HEK293T (cell line): ENCODE results near the gene BET1.
A peak's percentile ranks its signal among the peaks of the same experiment; 100 is the strongest.

ENCODE experiments used
- CTCF ChIA-PET: fragments of 350-600 bp; formaldehyde crosslinking; extraction: SDS; loops from one replicate; lab custom pipeline; 2021; ENCODE audit warnings: antibody characterized with exemption, inconsistent platforms; lab: Yijun Ruan, JAX
- POLR2A ChIA-PET: fragments of 350-600 bp; formaldehyde crosslinking; extraction: SDS; loops from one replicate; lab custom pipeline; 2020; ENCODE audit warnings: antibody characterized with exemption, inconsistent platforms; lab: Yijun Ruan, JAX
- DNase-seq: peaks from one replicate; pipeline ENCODE4 v3.0.0; 2012; ENCODE audit warnings: mixed read lengths; ENCODE audit errors: extremely low spot score
- ARNT ChIP-seq: fragments of 450-650 bp; IDR thresholded peaks from 2 replicates; pipeline ENCODE4 v1.6.1; 2017; ENCODE audit warnings: mild to moderate bottlenecking
- BHLHE40 ChIP-seq: fragments of 450-650 bp; IDR thresholded peaks from 2 replicates; pipeline ENCODE4 v1.6.1; 2016; ENCODE audit warnings: mild to moderate bottlenecking, moderate library complexity, borderline replicate concordance
- CTBP1 ChIP-seq: fragments of 450-650 bp; IDR thresholded peaks from 2 replicates; pipeline ENCODE4 v1.6.1; 2016; ENCODE audit warnings: borderline replicate concordance
- ELF4 ChIP-seq: fragments of 450-650 bp; IDR thresholded peaks from 2 replicates; pipeline ENCODE4 v1.6.1; 2017; ENCODE audit warnings: antibody characterized with exemption
- FOXA1 ChIP-seq: fragments of 450-650 bp; IDR thresholded peaks from 2 replicates; pipeline ENCODE4 v1.6.1; 2016; ENCODE audit warnings: mild to moderate bottlenecking
- FOXK2 ChIP-seq: fragments of 450-650 bp; IDR thresholded peaks from 2 replicates; pipeline ENCODE4 v1.6.1; 2016; ENCODE audit warnings: mild to moderate bottlenecking
- FOXM1 ChIP-seq: fragments of 450-650 bp; IDR thresholded peaks from 2 replicates; pipeline ENCODE4 v1.6.1; 2017; ENCODE audit warnings: mild to moderate bottlenecking, borderline replicate concordance
- HDGF ChIP-seq: fragments of 450-650 bp; IDR thresholded peaks from 2 replicates; pipeline ENCODE4 v1.6.1; 2017; ENCODE audit warnings: antibody characterized with exemption, borderline replicate concordance
- L3MBTL2 ChIP-seq: fragments of 450-650 bp; conservative IDR thresholded peaks from 2 replicates; pipeline ENCODE4 v1.6.1; 2016; ENCODE audit warnings: mild to moderate bottlenecking
- LEF1 ChIP-seq: fragments of 450-650 bp; IDR thresholded peaks from 2 replicates; pipeline ENCODE4 v1.6.1; 2017; ENCODE audit warnings: mild to moderate bottlenecking, borderline replicate concordance
- NFRKB ChIP-seq: fragments of 450-650 bp; IDR thresholded peaks from 2 replicates; pipeline ENCODE4 v1.6.1; 2016; ENCODE audit warnings: mild to moderate bottlenecking, moderate library complexity
- SP1 ChIP-seq: fragments of 450-650 bp; IDR thresholded peaks from 2 replicates; pipeline ENCODE4 v1.6.1; 2017
- SUZ12 ChIP-seq: fragments of 450-650 bp; IDR thresholded peaks from 2 replicates; pipeline ENCODE4 v1.6.1; 2016; ENCODE audit warnings: mild to moderate bottlenecking
- TARDBP ChIP-seq: fragments of 450-650 bp; IDR thresholded peaks from 2 replicates; pipeline ENCODE4 v1.6.1; 2016
- ZNF384 ChIP-seq: fragments of 450-650 bp; IDR thresholded peaks from 2 replicates; pipeline ENCODE4 v1.6.1; 2016
- TF ChIP-seq, protein P1 (sequence below): fragments of 450-650 bp; IDR thresholded peaks from 2 replicates; pipeline ENCODE4 v1.6.1; 2016

BET1 gene, protein sequence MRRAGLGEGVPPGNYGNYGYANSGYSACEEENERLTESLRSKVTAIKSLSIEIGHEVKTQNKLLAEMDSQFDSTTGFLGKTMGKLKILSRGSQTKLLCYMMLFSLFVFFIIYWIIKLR

DNA sequence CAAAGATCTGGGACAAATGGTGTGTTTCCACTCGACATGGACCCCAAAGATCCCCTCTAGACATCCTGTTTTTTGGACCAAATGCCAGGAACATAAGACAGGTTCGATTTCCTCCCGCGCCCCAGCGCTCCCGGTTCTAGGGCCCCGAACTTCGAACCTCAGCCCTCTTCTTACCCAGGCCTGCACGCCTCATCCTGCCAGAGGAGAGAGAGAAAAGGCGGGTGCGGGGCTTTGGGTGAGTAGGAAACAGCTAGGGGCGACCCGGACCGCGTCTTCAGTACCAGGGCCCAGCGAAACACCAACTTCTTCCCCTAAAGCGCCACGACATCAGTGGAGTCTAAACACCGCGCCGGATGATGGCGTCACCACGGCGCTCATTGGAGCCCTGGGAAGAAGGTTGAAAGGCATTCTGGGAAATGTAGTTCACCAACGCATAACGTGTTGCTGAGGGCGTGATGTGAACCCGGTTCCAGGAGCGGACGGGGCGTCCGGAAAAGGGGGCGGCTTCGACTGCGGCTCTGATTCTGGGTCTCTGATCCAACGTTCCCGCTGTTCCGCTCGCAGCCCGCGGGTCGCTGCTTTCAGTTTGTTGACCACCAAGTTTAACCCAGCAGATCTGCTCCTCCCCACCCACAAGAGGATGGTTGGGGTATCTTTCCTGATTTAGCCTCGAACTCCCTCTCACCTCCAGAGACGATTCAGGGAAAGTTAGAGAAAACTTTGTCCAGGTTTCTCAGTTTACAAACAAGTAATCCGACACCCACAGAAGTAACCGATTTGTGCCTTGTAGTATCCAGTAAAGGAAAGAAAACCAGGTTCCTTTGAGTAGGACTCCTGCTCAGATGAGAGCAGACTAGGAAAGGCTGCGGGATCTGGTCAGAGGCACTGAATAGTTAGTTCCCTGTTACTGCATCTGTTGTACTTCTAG lies at the start of gene BET1:
Gene BET1, minus strand, starts transcription at position 332 of the 928 bp plus-strand sequence. Its CDS starts 139 bp downstream, at position 193.
- ChIA-PET CTCF (no interaction called here), POLR2A (no interaction called here)
- TF ChIP-seq NFRKB: no peak
- peak; percentile 66 for TF ChIP-seq L3MBTL2
- DNase-seq: peak; percentile 90

DNA sequence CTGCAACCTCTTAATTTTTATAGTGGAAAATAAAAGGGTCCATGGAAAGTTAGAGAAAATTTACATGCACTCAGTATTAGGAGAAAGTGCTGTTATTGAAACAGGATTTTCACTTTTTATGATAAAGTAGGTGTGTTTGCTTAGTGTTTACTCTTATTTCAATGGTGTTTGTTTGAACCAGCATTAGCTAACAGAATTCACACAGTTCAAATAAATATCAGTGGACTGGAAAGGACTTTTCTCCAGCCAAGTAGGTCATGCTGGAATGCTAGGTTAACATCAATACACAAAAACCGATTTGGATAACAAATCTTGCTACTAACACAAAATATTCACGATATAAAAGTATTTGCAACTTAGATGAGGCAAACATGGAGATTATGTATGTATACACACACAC lies 49.4 kb upstream of the BET1 start:
- ChIA-PET POLR2A (no interaction called here), CTCF (no interaction called here)
- DNase-seq: no peak
- TF ChIP-seq TARDBP (no peak), L3MBTL2 (no peak), ARNT (no peak), HDGF (no peak), FOXA1 (no peak)

DNA sequence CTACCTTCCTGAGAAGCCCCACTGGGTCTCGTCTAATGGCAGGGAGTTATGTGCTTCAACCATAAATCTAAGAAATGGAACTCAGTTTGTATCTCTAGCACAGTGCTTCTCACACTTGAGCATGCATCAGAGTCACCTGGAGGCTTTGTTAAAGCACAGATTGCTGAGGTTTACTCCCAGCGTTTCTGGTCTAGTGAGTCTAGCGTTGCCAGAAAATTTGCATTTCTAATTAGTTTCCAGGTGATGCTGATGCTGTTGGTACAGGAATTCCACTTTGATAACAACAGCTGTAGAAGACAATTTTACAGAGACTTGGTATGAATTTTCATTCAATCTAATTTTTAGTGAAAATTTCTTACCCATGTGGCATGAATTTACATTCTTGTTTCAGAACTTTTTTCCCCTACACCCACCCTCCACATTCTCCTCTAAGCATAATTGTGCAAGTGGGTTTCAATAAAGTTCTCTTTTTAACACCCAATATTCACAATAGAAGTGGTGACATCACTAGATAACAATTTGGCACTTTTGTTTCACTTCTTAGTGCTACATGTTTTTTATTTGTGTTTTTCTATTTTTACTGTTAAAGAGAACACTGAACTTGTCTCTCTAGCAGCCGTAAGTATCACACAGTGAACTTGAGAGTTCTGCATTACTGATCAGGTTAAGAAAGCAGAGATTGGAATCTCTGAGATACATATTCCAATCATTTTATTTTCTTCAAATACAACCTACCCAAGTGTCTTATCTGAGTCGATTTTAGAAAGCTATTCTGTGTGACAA lies 48.4 kb upstream of the BET1 start:
- DNase-seq: no peak
- ChIA-PET CTCF (no interaction called here), POLR2A (no interaction called here)
- no peak for TF ChIP-seq ZNF384
- TF ChIP-seq FOXM1: no peak
- TF ChIP-seq FOXA1: no peak
- TF ChIP-seq BHLHE40: no peak
- no peak for TF ChIP-seq ELF4
- TF ChIP-seq TARDBP: no peak
- TF ChIP-seq, protein P1, sequence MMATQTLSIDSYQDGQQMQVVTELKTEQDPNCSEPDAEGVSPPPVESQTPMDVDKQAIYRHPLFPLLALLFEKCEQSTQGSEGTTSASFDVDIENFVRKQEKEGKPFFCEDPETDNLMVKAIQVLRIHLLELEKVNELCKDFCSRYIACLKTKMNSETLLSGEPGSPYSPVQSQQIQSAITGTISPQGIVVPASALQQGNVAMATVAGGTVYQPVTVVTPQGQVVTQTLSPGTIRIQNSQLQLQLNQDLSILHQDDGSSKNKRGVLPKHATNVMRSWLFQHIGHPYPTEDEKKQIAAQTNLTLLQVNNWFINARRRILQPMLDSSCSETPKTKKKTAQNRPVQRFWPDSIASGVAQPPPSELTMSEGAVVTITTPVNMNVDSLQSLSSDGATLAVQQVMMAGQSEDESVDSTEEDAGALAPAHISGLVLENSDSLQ: no peak
- no peak for TF ChIP-seq SP1
- no peak for TF ChIP-seq HDGF
- TF ChIP-seq ARNT: no peak
- TF ChIP-seq CTBP1: no peak
- TF ChIP-seq NFRKB: no peak
- no peak for TF ChIP-seq L3MBTL2
- TF ChIP-seq SUZ12: no peak
- TF ChIP-seq LEF1: no peak
- no peak for TF ChIP-seq FOXK2

DNA sequence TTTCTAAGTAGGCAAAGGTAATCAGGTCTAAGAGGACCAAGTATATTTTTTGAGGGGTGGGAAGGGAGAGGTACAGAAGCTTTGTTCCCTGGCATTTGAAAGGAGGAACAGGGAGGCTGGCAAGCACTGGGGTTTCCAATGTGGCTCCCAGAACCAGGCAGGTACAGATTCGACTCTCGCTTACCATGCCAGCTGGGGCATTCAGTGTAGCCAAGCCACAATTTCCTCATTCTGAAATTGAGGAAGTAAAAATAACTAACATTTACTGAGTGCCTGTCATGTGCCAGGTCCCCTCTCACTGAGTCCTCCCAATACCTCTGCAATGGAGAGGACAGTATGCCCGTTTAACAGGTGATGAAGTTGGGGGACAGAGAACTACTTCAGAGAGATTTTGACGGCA lies 45.9 kb upstream of the BET1 start:
- CTCF ChIA-PET: no interaction called here
- TF ChIP-seq FOXK2 (no peak), FOXA1 (no peak), CTBP1 (no peak), FOXM1 (no peak), LEF1 (no peak), ELF4 (no peak), SUZ12 (no peak)
- TF ChIP-seq, protein P1: no peak

DNA sequence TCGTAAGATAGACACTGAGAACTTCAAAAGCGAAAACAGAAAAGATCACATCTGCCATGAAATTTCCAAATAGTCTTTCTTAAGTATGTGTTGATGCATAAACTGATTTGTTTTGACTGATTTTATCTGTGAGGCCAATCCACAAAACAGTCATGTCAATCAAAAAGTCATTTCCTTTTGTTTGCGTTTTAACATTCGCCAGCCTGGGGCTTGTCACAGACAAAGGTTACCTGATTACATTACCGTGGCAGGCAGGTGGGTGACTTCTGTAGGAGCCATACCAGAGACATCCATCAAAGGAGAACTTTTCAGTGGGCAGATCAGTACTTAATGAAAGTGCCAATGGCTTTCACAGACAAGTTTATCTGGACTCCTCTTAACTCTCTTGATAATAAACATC lies 45.5 kb upstream of the BET1 start:
- TF ChIP-seq, protein P1: peak; percentile 16; the same call in 1 of the 2 replicates
- TF ChIP-seq SP1 (no peak), SUZ12 (no peak), ZNF384 (no peak), FOXM1 (no peak)
- no peak for DNase-seq
- ChIA-PET POLR2A (no interaction called here), CTCF (no interaction called here)

More for the DNA sequence above, 45.9 kb upstream of the BET1 start:
- POLR2A ChIA-PET: no interaction called here
- no peak for DNase-seq

DNA sequence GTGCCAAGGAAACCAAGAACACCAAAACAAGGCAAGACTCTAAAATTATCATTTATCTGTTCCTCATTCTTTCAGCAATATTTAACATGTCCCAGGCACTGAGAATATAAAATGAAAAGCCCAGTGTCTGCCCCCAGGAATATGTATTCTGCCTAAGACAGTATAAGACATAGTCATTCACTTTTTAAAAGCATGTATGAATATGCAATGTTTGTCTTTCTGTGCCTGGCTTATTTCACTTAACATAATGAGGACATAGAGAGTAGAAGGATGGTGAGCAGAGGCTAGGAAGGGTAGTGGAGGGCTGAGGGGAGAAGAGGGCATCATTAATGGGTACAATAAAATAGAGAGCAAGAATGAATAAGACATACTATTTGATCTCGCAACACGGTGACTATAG lies 44.6 kb upstream of the BET1 start:
- no peak for DNase-seq
- TF ChIP-seq FOXK2 (no peak), SUZ12 (no peak), LEF1 (no peak), TARDBP (no peak), FOXM1 (no peak), HDGF (no peak), L3MBTL2 (no peak)
- TF ChIP-seq, protein P1: no peak
- CTCF ChIA-PET: no interaction called here
- POLR2A ChIA-PET: no interaction called here
